Body of pancreas (tissue), 4 donors: Measurements from ENCODE around the gene CHN1. TPM values are rescaled to one million over a fixed set of nuclear protein-coding genes. Genes with fewer than 3 reads are reported as not detected.

Source experiments
- ATAC-seq: fragments of 150-250 bp; one replicate; pipeline ENCODE4 v1.9.1; 2016
- DNase-seq, 4 donors: peaks; one replicate each; pipeline ENCODE4 v3.0.0-alpha.2; 2019
- H3K27ac ChIP-seq, 4 donors: fragments of 200-600 bp; sonication (generic); 1 replicate in 3 of 4; 2 replicates in 1 of 4; pipeline versions ENCODE4 v1.5.1 to v1.6.1; 2016 to 2019; ENCODE audit warnings: mild to moderate bottlenecking in 1 of 4, mixed read lengths in 1 of 4, moderate library complexity in 1 of 4
- H3K27me3 ChIP-seq, 2 donors: fragments of 200-600 bp; sonication (generic); one replicate each; pipeline ENCODE4 v1.6.0; 2016; ENCODE audit warnings: mild to moderate bottlenecking in 1 of 2
- H3K36me3 ChIP-seq, 2 donors: fragments of 200-600 bp; sonication (generic); replicated peaks in 1 of 2; 2 replicates each; pipeline ENCODE4 v1.5.1; 2016; ENCODE audit warnings: low read depth in 2 of 2; ENCODE audit not compliant: insufficient read depth in 1 of 2
- H3K4me1 ChIP-seq: fragments of 200-600 bp; sonication (generic); one replicate; pipeline ENCODE4 v1.6.0; 2016
- H3K4me3 ChIP-seq, 2 donors: fragments of 200-600 bp; sonication (generic); 1 replicate in 1 of 2; 2 replicates in 1 of 2; pipeline ENCODE4 v1.5.1; 2016 to 2019
- H3K9me3 ChIP-seq, 3 donors: fragments of 200-600 bp; sonication (generic); 1 replicate in 2 of 3; 2 replicates in 1 of 3; pipeline ENCODE4 v1.5.1; 2016
- CTCF ChIP-seq, 7 experiments: fragments of 450-650 bp in 4 of 7; fragments of 200-600 bp in 3 of 7; sonication (generic) in 3 of 7; IDR thresholded peaks; one replicate each; pipeline ENCODE4 v1.5.1; 2016 to 2019; ENCODE audit warnings: antibody characterized with exemption in 7 of 7
- POLR2A ChIP-seq, 3 donors: fragments of 450-650 bp; IDR thresholded peaks; one replicate each; pipeline ENCODE4 v1.6.1; 2016; ENCODE audit warnings: antibody characterized with exemption in 3 of 3, mild to moderate bottlenecking in 2 of 3
- WGBS, 2 donors: methylation state at CpG; one replicate each; pipeline ENCODE4 v1.1.5; 2017; 5-methylcytosine and 5-hydroxymethylcytosine counted together
- intact Hi-C: fragments of 100-400 bp; cut with DNase I; formaldehyde crosslinking; loops from one replicate; pipeline ENCODE4 v1.15.1; 2023
- total RNA-seq, 2 donors: library from RNA; depleted of rRNA; stranded (reverse); fragments of >200 nt; gene quantifications; one replicate each; pipeline ENCODE4 v1.1.0, GENCODE V29; 2016

Gene CHN1
- total RNA-seq, 2 donors from 2014 or later: 2.9 to 11.9 TPM

- intact Hi-C loops: no loop called here
- TF ChIP-seq POLR2A (IDR thresholded peaks at IDR 0.05) (no peak), CTCF (IDR thresholded peaks at IDR 0.05) (no peak)
- no peak for DNase-seq
These were observed 228.5 kb downstream of the CHN1 start for GRCh38 chr2:174776675-174777074.

DNA sequence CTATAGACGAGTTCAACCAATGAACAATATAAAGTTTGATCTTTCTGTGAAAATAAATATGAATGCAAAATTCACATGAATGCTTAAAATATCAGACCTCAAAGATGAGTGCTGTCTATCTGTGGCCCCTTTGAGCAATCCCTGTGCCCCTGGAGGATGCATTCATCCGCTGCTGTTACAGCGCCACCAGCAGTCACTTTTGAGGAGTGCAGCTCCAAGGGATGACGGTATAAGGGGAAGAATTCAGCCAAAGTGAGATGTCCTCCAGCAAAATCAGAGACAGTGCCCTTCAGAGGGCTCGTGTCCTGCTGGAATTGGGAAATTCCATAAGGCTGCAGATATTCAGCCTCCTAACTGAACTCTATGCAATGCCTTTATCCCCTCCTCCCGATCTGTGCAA lies 229.0 kb downstream of the CHN1 start:
- no peak for TF ChIP-seq CTCF (IDR thresholded peaks at IDR 0.05)
- TF ChIP-seq POLR2A (IDR thresholded peaks at IDR 0.05): no peak
- DNase-seq: no peak
- intact Hi-C loops: no loop called here
- H3K27ac ChIP-seq: no peak overlapping the region
- no peak for ATAC-seq
- no peak overlapping the region for H3K4me3 ChIP-seq
- no peaks in the 10 kb centered on the region for H3K9me3 ChIP-seq
- H3K27me3 ChIP-seq: no peaks in the 10 kb centered on the region
- no peaks in the 10 kb centered on the region for H3K36me3 ChIP-seq
- H3K4me1 ChIP-seq: peaks cover 4% of the 10 kb centered on the region
- WGBS, 2 donors: 64 to 65% methylated on average over 6 of the region's 6 CpGs

More at GRCh38 chr2:174776675-174777074, 228.5 kb downstream of the CHN1 start:
- Histone ChIP-seq H3K27me3 (no peaks in the 10 kb centered on the region), H3K36me3 (no peaks in the 10 kb centered on the region), H3K4me1 (peaks cover 2% of the 10 kb centered on the region), H3K9me3 (no peaks in the 10 kb centered on the region), H3K4me3 (no peak overlapping the region), H3K27ac (no peak overlapping the region)
- ATAC-seq: no peak
- WGBS, 2 donors: 64 to 66% methylated on average over 3 of the region's 3 CpGs

DNA sequence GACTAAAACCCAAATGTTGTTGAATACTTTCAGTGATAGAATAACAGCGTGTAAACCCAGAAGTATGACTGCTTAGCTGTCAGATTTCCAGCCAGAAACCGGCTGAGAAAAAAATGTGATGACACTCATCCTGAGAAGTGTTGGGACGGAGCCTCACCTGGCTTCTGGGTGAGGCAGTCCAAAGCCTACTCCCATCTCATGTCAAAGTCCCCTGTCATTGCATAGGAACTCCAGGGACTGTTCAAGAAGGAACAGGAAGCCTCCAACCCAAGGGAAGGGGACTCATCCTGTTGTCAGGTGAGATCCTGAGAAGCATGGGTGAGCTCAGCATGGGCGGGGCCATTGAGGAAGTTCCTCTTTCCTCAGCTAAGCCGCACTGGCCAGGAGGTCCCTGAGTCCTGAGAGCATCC lies 229.6 kb downstream of the CHN1 start:
- TF ChIP-seq POLR2A (IDR thresholded peaks at IDR 0.05) (no peak), CTCF (IDR thresholded peaks at IDR 0.05) (no peak)
- H3K9me3 ChIP-seq: no peaks in the 10 kb centered on the region
- 67 to 73% methylated on average over 3 to 5 of the region's 5 CpGs for WGBS, 2 donors
- DNase-seq (no peak), ATAC-seq (no peak)
- H3K27ac ChIP-seq: no peak overlapping the region
- peaks cover 4% of the 10 kb centered on the region for H3K4me1 ChIP-seq
- no peaks in the 10 kb centered on the region for H3K36me3 ChIP-seq
- no peaks in the 10 kb centered on the region for H3K27me3 ChIP-seq
- intact Hi-C loops: no loop called here
- no peak overlapping the region for H3K4me3 ChIP-seq

- Histone ChIP-seq H3K4me3 (no peak overlapping the region), H3K27me3 (no peaks in the 10 kb centered on the region), H3K4me1 (peaks cover 4% of the 10 kb centered on the region), H3K9me3 (no peaks in the 10 kb centered on the region), H3K27ac (no peak overlapping the region), H3K36me3 (no peaks in the 10 kb centered on the region)
- DNase-seq (no peak), ATAC-seq (no peak)
- TF ChIP-seq CTCF (IDR thresholded peaks at IDR 0.05) (no peak), POLR2A (IDR thresholded peaks at IDR 0.05) (no peak)
- intact Hi-C loops: loop anchor here (5.0 kb wide), 1 partner anchor 212 kb away; no protein-coding TSS in a partner anchor
- WGBS, 2 donors: 74 to 81% methylated on average over 4 of the region's 4 CpGs
These were observed 230.3 kb downstream of the CHN1 start for GRCh38 chr2:174774886-174775285.

GRCh38 chr2:174773215-174773614 lies 232.0 kb downstream of the CHN1 start:
- H3K4me1 ChIP-seq: peaks cover 4% of the 10 kb centered on the region
- no peaks in the 10 kb centered on the region for H3K27me3 ChIP-seq
- ATAC-seq (no peak), DNase-seq (no peak)
- H3K36me3 ChIP-seq: no peaks in the 10 kb centered on the region
- no peak overlapping the region for H3K4me3 ChIP-seq
- TF ChIP-seq CTCF (IDR thresholded peaks at IDR 0.05): no peak
- no peak for TF ChIP-seq POLR2A (IDR thresholded peaks at IDR 0.05)
- 49 to 59% methylated on average over 2 of the region's 2 CpGs for WGBS, 2 donors
- intact Hi-C loops: loop anchor here (5.0 kb wide), 1 partner anchor 214 kb away; no protein-coding TSS in a partner anchor
- H3K9me3 ChIP-seq: no peaks in the 10 kb centered on the region
- no peak overlapping the region for H3K27ac ChIP-seq
